H1 (cell line): ENCODE data around the gene ETV7. TPM values are rescaled to one million over a fixed set of nuclear protein-coding genes. Genes with fewer than 3 reads are reported as not detected.

ENCODE experiments used
- CTCF ChIA-PET: fragments of 300-600 bp; sonication (Branson Sonifier 250); formaldehyde crosslinking; loops from one replicate; lab custom pipeline; 2021; ENCODE audit not compliant: partially characterized antibody; lab: Charles Lee
- POLR2A ChIA-PET: fragments of 300-600 bp; sonication (Branson Sonifier 250); formaldehyde crosslinking; loops from one replicate; lab custom pipeline; 2021; ENCODE audit warnings: inconsistent platforms; ENCODE audit not compliant: partially characterized antibody; lab: Charles Lee
- DNase-seq, 2 experiments: peaks; one replicate each; pipeline versions ENCODE4 v3.0.0 to v3.0.0-alpha.2; 2010 to 2022; ENCODE audit warnings: low spot score in 2 of 2, low read depth in 1 of 2, mixed read lengths in 1 of 2
- FAIRE-seq: peaks from 2 replicates; lab custom pipeline; 2011; peaks lifted over from hg19 to GRCh38; lab: Jason Lieb, UNC
- H2AFZ ChIP-seq: 2 replicates; pipeline ENCODE4 v1.8.1; 2012; ENCODE audit warnings: low read length, inconsistent platforms
- H2AK5ac ChIP-seq: 2 replicates; pipeline ENCODE4 v1.6.1; 2013; ENCODE audit warnings: low read depth, low read length
- H2BK120ac ChIP-seq: replicated peaks from 2 replicates; pipeline ENCODE3; 2013; ENCODE audit warnings: low read depth, low read length, inconsistent platforms
- H2BK12ac ChIP-seq: 2 replicates; pipeline ENCODE4 v1.6.1; 2013; ENCODE audit warnings: low read depth, low read length
- H2BK15ac ChIP-seq: 2 replicates; pipeline ENCODE4 v1.6.1; 2013; ENCODE audit warnings: low read length
- H2BK20ac ChIP-seq: 2 replicates; pipeline ENCODE4 v1.6.1; 2013; ENCODE audit warnings: low read length
- H2BK5ac ChIP-seq: 2 replicates; pipeline ENCODE4 v1.6.1; 2013; ENCODE audit warnings: low read depth, low read length
- H3K14ac ChIP-seq: 2 replicates; pipeline ENCODE4 v1.6.1; 2013; ENCODE audit warnings: inconsistent platforms; ENCODE audit not compliant: insufficient read length
- H3K18ac ChIP-seq: 2 replicates; pipeline ENCODE4 v1.6.1; 2013; ENCODE audit warnings: low read length; ENCODE audit errors: extremely low read depth
- H3K23ac ChIP-seq: 2 replicates; pipeline ENCODE4 v1.6.1; 2013; ENCODE audit warnings: inconsistent platforms; ENCODE audit not compliant: insufficient read length
- H3K23me2 ChIP-seq: 2 replicates; pipeline ENCODE4 v1.6.1; 2013; ENCODE audit warnings: low read depth, low read length
- H3K27ac ChIP-seq: 2 replicates; pipeline ENCODE4 v1.6.1; 2011; ENCODE audit warnings: low read depth, low read length, inconsistent platforms
- H3K27me3 ChIP-seq, 4 experiments: replicated peaks in 1 of 4; 1 replicate in 1 of 4; 2 replicates in 3 of 4; pipeline versions ENCODE4 v1.6.1 to v1.8.1; 2011 to 2013; ENCODE audit warnings: low read length in 3 of 4, mild to moderate bottlenecking in 3 of 4, inconsistent platforms in 2 of 4, mixed read lengths in 2 of 4, moderate library complexity in 1 of 4; ENCODE audit not compliant: control insufficient read depth in 3 of 4, insufficient read depth in 3 of 4; ENCODE audit errors: extremely low read depth in 1 of 4
- H3K36me3 ChIP-seq, 4 experiments: 2 replicates each; pipeline versions ENCODE4 v1.6.1 to v1.8.1; 2011 to 2013; ENCODE audit warnings: mild to moderate bottlenecking in 4 of 4, low read length in 3 of 4, moderate library complexity in 2 of 4, control low read depth in 1 of 4, inconsistent platforms in 1 of 4; ENCODE audit not compliant: insufficient read depth in 4 of 4, control insufficient read depth in 2 of 4
- H3K4ac ChIP-seq: replicated peaks from 2 replicates; pipeline ENCODE3; 2013; ENCODE audit warnings: low read length, low read depth, mixed read lengths, inconsistent platforms; ENCODE audit not compliant: insufficient read length
- H3K4me1 ChIP-seq, 4 experiments: replicated peaks in 1 of 4; 1 replicate in 1 of 4; 2 replicates in 3 of 4; pipeline versions ENCODE4 v1.6.1 to v1.8.1; 2011 to 2013; ENCODE audit warnings: low read length in 3 of 4, inconsistent platforms in 2 of 4, mixed read lengths in 1 of 4; ENCODE audit not compliant: insufficient read depth in 4 of 4, control insufficient read depth in 3 of 4
- H3K4me2 ChIP-seq, 2 experiments: 2 replicates each; pipeline versions ENCODE4 v1.6.1 to v1.8.1; 2011 to 2013; ENCODE audit warnings: low read depth in 2 of 2, low read length in 2 of 2, control low read depth in 1 of 2, inconsistent platforms in 1 of 2, mild to moderate bottlenecking in 1 of 2; ENCODE audit not compliant: insufficient read depth in 1 of 2
- H3K4me3 ChIP-seq, 4 experiments: fragments of 200-600, 300-600 bp in 1 of 4; sonication (generic), shearing (Covaris generic), sonication (Bioruptor Twin) in 1 of 4; 2 replicates each; pipeline versions ENCODE4 v1.5.1 to v1.8.1; 2011 to 2016; ENCODE audit warnings: low read length in 4 of 4, low read depth in 3 of 4, control low read depth in 2 of 4, inconsistent platforms in 2 of 4, mild to moderate bottlenecking in 2 of 4, mixed read lengths in 1 of 4, moderate library complexity in 1 of 4; ENCODE audit not compliant: insufficient read depth in 2 of 4; ENCODE audit errors: extremely low read depth in 1 of 4
- H3K56ac ChIP-seq: replicated peaks from 2 replicates; pipeline ENCODE3; 2013; ENCODE audit warnings: low read depth, mild to moderate bottlenecking, mixed read lengths, low read length, inconsistent platforms; ENCODE audit not compliant: insufficient read length
- H3K79me1 ChIP-seq: 2 replicates; pipeline ENCODE4 v1.6.1; 2013; ENCODE audit warnings: low read depth, low read length, control low read depth
- H3K79me2 ChIP-seq, 2 experiments: 2 replicates each; pipeline versions ENCODE4 v1.6.1 to v1.8.1; 2012 to 2013; ENCODE audit warnings: low read length in 2 of 2, mild to moderate bottlenecking in 2 of 2, inconsistent platforms in 1 of 2; ENCODE audit not compliant: insufficient read depth in 2 of 2, control insufficient read depth in 1 of 2
- H3K9ac ChIP-seq, 4 experiments: replicated peaks in 1 of 4; 1 replicate in 1 of 4; 2 replicates in 3 of 4; pipeline versions ENCODE4 v1.6.1 to v1.8.1; 2011 to 2013; ENCODE audit warnings: low read depth in 3 of 4, low read length in 3 of 4, control low read depth in 2 of 4, mild to moderate bottlenecking in 2 of 4, moderate library complexity in 2 of 4, inconsistent platforms in 1 of 4; ENCODE audit errors: extremely low read depth in 1 of 4
- H3K9me3 ChIP-seq, 2 experiments: 2 replicates each; pipeline versions ENCODE4 v1.6.1 to v1.8.1; 2012 to 2013; ENCODE audit warnings: mild to moderate bottlenecking in 2 of 2, moderate library complexity in 2 of 2, control low read depth in 1 of 2, inconsistent platforms in 1 of 2, low read depth in 1 of 2, low read length in 1 of 2, mixed read lengths in 1 of 2; ENCODE audit not compliant: insufficient read depth in 2 of 2
- H4K20me1 ChIP-seq, 2 experiments: replicated peaks in 1 of 2; 2 replicates each; pipeline versions ENCODE3 to v1.8.1; 2011 to 2013; ENCODE audit warnings: inconsistent platforms in 2 of 2, low read length in 2 of 2, mild to moderate bottlenecking in 1 of 2; ENCODE audit not compliant: insufficient read depth in 2 of 2, control insufficient read depth in 1 of 2
- H4K5ac ChIP-seq: 2 replicates; pipeline ENCODE4 v1.6.1; 2013; ENCODE audit warnings: low read length, low read depth, mixed read lengths, inconsistent platforms; ENCODE audit not compliant: insufficient read length
- H4K8ac ChIP-seq: 2 replicates; pipeline ENCODE4 v1.8.0; 2013; ENCODE audit warnings: mild to moderate bottlenecking, moderate library complexity, low read length, inconsistent platforms; ENCODE audit not compliant: insufficient read depth; ENCODE audit errors: extremely low read depth
- H4K91ac ChIP-seq: replicated peaks from 2 replicates; pipeline ENCODE3; 2013; ENCODE audit warnings: low read length, mixed read lengths, inconsistent platforms; ENCODE audit not compliant: insufficient read length
- BACH1 ChIP-seq: IDR thresholded peaks from 2 replicates; pipeline ENCODE4 v1.6.1; 2012; ENCODE audit warnings: low read length, improper control_type of control experiment
- BCL11A ChIP-seq, 2 experiments: IDR thresholded peaks; one replicate each; pipeline ENCODE4 v1.6.1; 2011; ENCODE audit warnings: low read depth in 2 of 2, low read length in 2 of 2, mild to moderate bottlenecking in 2 of 2
- CREB1 ChIP-seq: IDR thresholded peaks from 2 replicates; pipeline ENCODE4 v1.6.1; 2012; ENCODE audit warnings: inconsistent platforms
- EGR1 ChIP-seq: IDR thresholded peaks from 2 replicates; pipeline ENCODE4 v1.6.1; 2011; ENCODE audit warnings: low read depth, low read length, borderline replicate concordance
- SAP30 ChIP-seq: fragments of 300-600 bp; sonication (generic); IDR thresholded peaks from 2 replicates; pipeline ENCODE4 v1.7.1; 2012; ENCODE audit warnings: low read length, moderate library complexity, mild to moderate bottlenecking, inconsistent platforms; ENCODE audit not compliant: insufficient read depth, insufficient replicate concordance
- TAF1 ChIP-seq: IDR thresholded peaks from 2 replicates; pipeline ENCODE4 v1.6.1; 2011; ENCODE audit warnings: mild to moderate bottlenecking, low read depth, low read length
- YY1 ChIP-seq: IDR thresholded peaks from 2 replicates; pipeline ENCODE4 v1.6.1; 2011; ENCODE audit warnings: low read depth, mild to moderate bottlenecking, low read length
- WGBS, 2 experiments: shearing (Covaris generic) in 1 of 2; methylation state at CpG; one replicate each; pipeline versions ENCODE4 v1.1.6 to v1.1.7; 2013 to 2015; ENCODE audit warnings: low lambda C conversion rate in 2 of 2, mixed read lengths in 2 of 2, inconsistent platforms in 1 of 2, low coverage in 1 of 2, missing lambda C conversion rate in 1 of 2; ENCODE audit not compliant: insufficient replicate concordance in 2 of 2, insufficient coverage in 1 of 2, insufficient read length in 1 of 2; ENCODE audit errors: extremely low coverage in 1 of 2, missing lambda C conversion rate in 1 of 2; 5-methylcytosine and 5-hydroxymethylcytosine counted together
- polyA plus RNA-seq, 7 experiments: library from polyadenylated mRNA; depleted of rRNA in 3 of 7; stranded (reverse) in 5 of 7; unstranded in 2 of 7; fragments of >200 nt in 5 of 7; fragments of 200-250 nt in 2 of 7; gene quantifications; 1 replicate in 5 of 7; 2 replicates in 1 of 7; 4 replicates in 1 of 7; pipeline versions ENCODE4 v1.2.1 to v1.2.3, GENCODE V29; 2011 to 2013; ENCODE audit warnings: missing spikeins in 2 of 7, mixed read lengths in 2 of 7
- total RNA-seq: library from RNA; stranded (reverse); fragmentation: NEBNext Ultra II Directional; extraction: Animal tissue kit (Norgen Biotek cat#: 25700); gene quantifications from 2 replicates; pipeline ENCODE4 v1.2.1, GENCODE V29; 2021

Gene ETV7
- total and polyA plus RNA-seq, 2 of the 8 experiments (the other 6 are each of a cell fraction or from before 2014, with no cell fraction given), result 0.54 to 2.4 TPM

DNA sequence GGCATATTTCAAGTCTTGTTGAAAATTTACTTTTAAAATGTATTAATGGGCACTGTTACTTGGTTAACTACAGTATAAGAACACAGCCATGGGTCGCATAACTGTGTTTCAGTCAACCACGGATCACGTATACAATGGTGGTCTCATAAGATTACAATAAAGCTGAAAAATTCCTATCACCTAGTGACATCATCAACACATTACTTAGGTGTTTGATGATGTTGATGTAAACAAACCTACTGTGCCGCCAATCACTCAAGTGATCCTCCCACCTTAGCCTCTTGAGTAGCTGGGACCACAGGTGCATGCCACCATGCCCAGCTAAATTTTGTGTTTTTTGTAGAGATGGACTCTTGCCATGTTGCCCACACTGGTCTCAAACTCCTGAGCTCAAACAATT, 16.7 kb upstream of the ETV7 start:
- no peak overlapping the region for H3K9ac ChIP-seq
- no peaks in the 10 kb centered on the region for H4K20me1 ChIP-seq
- H3K27ac ChIP-seq, result no peak overlapping the region
- no peak overlapping the region for H3K18ac ChIP-seq
- no peaks in the 10 kb centered on the region for H3K4me1 ChIP-seq
- H3K4ac ChIP-seq, result no peak overlapping the region
- H4K91ac ChIP-seq, result no peak overlapping the region
- H3K36me3 ChIP-seq, result no peaks in the 10 kb centered on the region
- ChIA-PET POLR2A (no interaction called here), CTCF (interaction anchor here (0.8 to 1.8 kb wide), 4 partner anchors 19 to 102 kb away, joined by 3 to 5 read pairs (median 4); no protein-coding TSS in a partner anchor)
- H3K9me3 ChIP-seq, result no peaks in the 10 kb centered on the region
- no peaks in the 10 kb centered on the region for H3K79me1 ChIP-seq
- H3K23ac ChIP-seq, result no peak overlapping the region
- no peak overlapping the region for H4K8ac ChIP-seq
- no peaks in the 10 kb centered on the region for H3K23me2 ChIP-seq
- H3K27me3 ChIP-seq, result no peaks in the 10 kb centered on the region
- H3K56ac ChIP-seq, result no peak overlapping the region
- TF ChIP-seq BCL11A (IDR thresholded peaks at IDR 0.05; ENCODE audit: low read depth in 2 of 2, low read length in 2 of 2), result no peak
- no peak for TF ChIP-seq CREB1
- TF ChIP-seq BACH1, result no peak
- TF ChIP-seq TAF1, result no peak
- TF ChIP-seq YY1, result no peak
- no peak for TF ChIP-seq SAP30
- TF ChIP-seq EGR1, result no peak
- TF ChIP-seq, all 59 proteins: peak for 0
- no peak overlapping the region for H2BK20ac ChIP-seq
- H2BK15ac ChIP-seq, result no peak overlapping the region
- 96% methylated on average over 4 of the region's 4 CpGs; no CpG with 5 or more reads in 1 of the 2 experiments for WGBS, 2 experiments
- H2AK5ac ChIP-seq, result no peak overlapping the region
- H2AFZ ChIP-seq, result no peak overlapping the region
- H3K14ac ChIP-seq, result no peak overlapping the region
- H3K4me3 ChIP-seq, result no peak overlapping the region
- H2BK12ac ChIP-seq, result no peak overlapping the region
- H2BK120ac ChIP-seq, result no peak overlapping the region
- no peak overlapping the region for H2BK5ac ChIP-seq
- no peak overlapping the region for H3K4me2 ChIP-seq
- no peak for DNase-seq
- no peaks in the 10 kb centered on the region for H3K79me2 ChIP-seq
- H4K5ac ChIP-seq, result no peak overlapping the region
- no peak for FAIRE-seq
